Neural cell (in vitro differentiated cells): ENCODE data around the gene CHD6.

Source experiments
- CTCF ChIP-seq: fragments of 450-650 bp; IDR thresholded peaks from 2 replicates; pipeline ENCODE4 v1.5.1; 2014; ENCODE audit warnings: antibody characterized with exemption, mild to moderate bottlenecking, moderate library complexity; ENCODE audit not compliant: poor library complexity, severe bottlenecking
- EP300 ChIP-seq: fragments of 450-650 bp; conservative IDR thresholded peaks from 2 replicates; pipeline ENCODE4 v1.6.1; 2014; ENCODE audit warnings: antibody characterized with exemption, mild to moderate bottlenecking, moderate library complexity; ENCODE audit not compliant: poor library complexity, severe bottlenecking
- EZH2 ChIP-seq: fragments of 200-600, 300-800 bp; shearing (Covaris generic), sonication (generic); IDR thresholded peaks from 2 replicates; pipeline ENCODE4 v1.6.1; 2014; ENCODE audit warnings: antibody characterized with exemption, low read length, borderline replicate concordance, mild to moderate bottlenecking; ENCODE audit not compliant: insufficient read depth, poor library complexity, severe bottlenecking
- MXI1 ChIP-seq: fragments of 450-650 bp; conservative IDR thresholded peaks from 2 replicates; pipeline ENCODE4 v1.6.1; 2014; ENCODE audit warnings: antibody characterized with exemption, mild to moderate bottlenecking; ENCODE audit not compliant: poor library complexity, severe bottlenecking
- POLR2AphosphoS5 ChIP-seq: IDR thresholded peaks from 2 replicates; pipeline ENCODE4 v1.6.1; 2012
- RAD21 ChIP-seq: fragments of 450-650 bp; conservative IDR thresholded peaks from 2 replicates; pipeline ENCODE4 v1.6.1; 2014; ENCODE audit warnings: antibody characterized with exemption, mild to moderate bottlenecking, moderate library complexity
- REST ChIP-seq: IDR thresholded peaks from 2 replicates; pipeline ENCODE4 v1.6.1; 2012; ENCODE audit warnings: borderline replicate concordance
- SMC3 ChIP-seq: fragments of 450-650 bp; conservative IDR thresholded peaks from 2 replicates; pipeline ENCODE4 v1.6.1; 2014; ENCODE audit warnings: antibody characterized with exemption, mild to moderate bottlenecking, moderate library complexity; ENCODE audit not compliant: poor library complexity
- TAF1 ChIP-seq: IDR thresholded peaks from 2 replicates; pipeline ENCODE4 v1.6.1; 2012; ENCODE audit warnings: low read depth

- TF ChIP-seq CTCF (no peak), EZH2 (no peak), RAD21 (no peak), POLR2AphosphoS5 (no peak), REST (no peak), MXI1 (no peak), TAF1 (no peak), EP300 (no peak), SMC3 (no peak)
Observed at GRCh38 chr20:41571006-41571405, 47.2 kb downstream of the CHD6 start.
